WTC11 (cell line): ENCODE data around the gene PLA2G4E.
A peak's percentile ranks its signal among the peaks of the same experiment; 100 is the strongest.

Experiments used
- CBFB ChIP-seq: sonication (generic); formaldehyde crosslinking; IDR thresholded peaks from 2 replicates; pipeline ENCODE4 v1.8.1; 2022; ENCODE audit warnings: mild to moderate bottlenecking, low read depth, missing genetic modification reagents
- CREB1 ChIP-seq: sonication (generic); formaldehyde crosslinking; IDR thresholded peaks from 2 replicates; pipeline ENCODE4 v1.8.0; 2023; ENCODE audit warnings: mild to moderate bottlenecking, missing genetic modification reagents
- E2F1 ChIP-seq: sonication (generic); formaldehyde crosslinking; IDR thresholded peaks from 2 replicates; pipeline ENCODE4 v1.8.0; 2022; ENCODE audit warnings: mild to moderate bottlenecking, missing genetic modification reagents
- ELF4 ChIP-seq: sonication (generic); formaldehyde crosslinking; IDR thresholded peaks from 2 replicates; pipeline ENCODE4 v1.8.1; 2022; ENCODE audit warnings: low read depth, mild to moderate bottlenecking, moderate library complexity, missing genetic modification reagents
- GABPB1 ChIP-seq: sonication (generic); formaldehyde crosslinking; IDR thresholded peaks from 2 replicates; pipeline ENCODE4 v1.8.1; 2023; ENCODE audit warnings: mild to moderate bottlenecking, missing genetic modification reagents
- MLX ChIP-seq: sonication (generic); formaldehyde crosslinking; IDR thresholded peaks from 2 replicates; pipeline ENCODE4 v1.8.1; 2023; ENCODE audit warnings: mild to moderate bottlenecking, missing genetic modification reagents, moderate library complexity
- SP1 ChIP-seq: sonication (generic); formaldehyde crosslinking; conservative IDR thresholded peaks from 2 replicates; pipeline ENCODE4 v1.8.1; 2022; ENCODE audit warnings: missing genetic modification reagents
- ZNF512 ChIP-seq: sonication (generic); formaldehyde crosslinking; IDR thresholded peaks from 2 replicates; pipeline ENCODE4 v1.8.1; 2022; ENCODE audit warnings: missing genetic modification reagents, borderline replicate concordance
- TF ChIP-seq, protein P1 (sequence below): sonication (generic); formaldehyde crosslinking; IDR thresholded peaks from 2 replicates; pipeline ENCODE4 v1.8.1; 2022; ENCODE audit warnings: low read depth, missing genetic modification reagents, borderline replicate concordance
- TF ChIP-seq, protein P2 (sequence below): sonication (generic); formaldehyde crosslinking; IDR thresholded peaks from 2 replicates; pipeline ENCODE4 v1.8.1; 2023; ENCODE audit warnings: mild to moderate bottlenecking, missing genetic modification reagents, moderate library complexity
- TF ChIP-seq, protein P3 (sequence below): fragments of 200-600 bp; IDR thresholded peaks from 2 replicates; pipeline ENCODE4 v1.8.0; 2022; ENCODE audit warnings: antibody characterized with exemption
- TF ChIP-seq, protein P4 (sequence below): sonication (generic); formaldehyde crosslinking; conservative IDR thresholded peaks from 2 replicates; pipeline ENCODE4 v1.8.1; 2022; ENCODE audit warnings: mild to moderate bottlenecking, missing genetic modification reagents

DNA sequence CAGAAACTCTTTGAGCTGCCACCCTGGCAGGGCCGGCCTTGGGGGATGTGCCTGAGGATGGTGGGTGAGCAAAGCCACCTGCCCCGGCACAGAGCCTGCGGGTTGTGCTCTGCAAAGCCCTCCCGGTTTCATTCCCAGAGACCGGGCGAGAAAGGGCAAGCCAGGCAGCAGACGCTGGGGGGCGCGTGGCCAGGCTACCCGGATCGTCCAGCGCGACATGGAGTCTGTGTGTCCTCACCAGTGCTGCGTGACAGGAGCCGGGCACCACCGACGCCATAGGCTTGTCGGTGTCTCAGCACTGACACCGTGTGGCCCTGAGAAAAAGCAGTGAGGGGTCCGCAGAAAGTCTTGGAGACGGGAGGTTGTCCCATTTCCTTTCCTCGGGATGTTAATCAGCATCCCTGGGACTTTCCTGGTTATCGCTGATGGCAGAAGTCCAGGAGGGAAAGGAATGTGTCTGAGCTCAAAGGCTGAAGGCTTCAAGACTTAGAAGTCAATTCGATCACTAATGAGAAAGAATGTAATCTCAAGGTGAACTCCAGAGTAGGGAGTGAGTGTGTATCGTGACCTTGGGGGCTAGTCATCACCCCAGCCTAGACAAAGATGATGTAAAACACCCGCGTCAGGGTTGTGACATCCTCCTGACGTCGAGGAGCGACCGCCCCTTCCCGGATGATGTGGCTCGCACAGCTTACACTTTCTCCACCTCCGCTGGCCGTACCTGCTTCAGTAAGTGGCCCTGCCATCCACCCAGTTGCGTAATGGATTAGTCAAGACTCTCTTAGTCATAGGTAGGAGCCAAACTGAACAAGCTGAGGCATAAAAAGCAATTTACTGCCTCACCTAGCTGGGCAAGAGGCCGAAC lies 36.3 kb upstream of the PLA2G4E start:
- TF ChIP-seq GABPB1 (peak; percentile 52; the same call in 1 of the 2 replicates), E2F1 (no peak), SP1 (CRISPR knock-in tag) (peak; percentile 67), ZNF512 (no peak), ELF4 (CRISPR knock-in tag) (no peak), MLX (CRISPR knock-in tag) (no peak), CREB1 (no peak), CBFB (CRISPR knock-in tag) (no peak)
- TF ChIP-seq, protein P1, sequence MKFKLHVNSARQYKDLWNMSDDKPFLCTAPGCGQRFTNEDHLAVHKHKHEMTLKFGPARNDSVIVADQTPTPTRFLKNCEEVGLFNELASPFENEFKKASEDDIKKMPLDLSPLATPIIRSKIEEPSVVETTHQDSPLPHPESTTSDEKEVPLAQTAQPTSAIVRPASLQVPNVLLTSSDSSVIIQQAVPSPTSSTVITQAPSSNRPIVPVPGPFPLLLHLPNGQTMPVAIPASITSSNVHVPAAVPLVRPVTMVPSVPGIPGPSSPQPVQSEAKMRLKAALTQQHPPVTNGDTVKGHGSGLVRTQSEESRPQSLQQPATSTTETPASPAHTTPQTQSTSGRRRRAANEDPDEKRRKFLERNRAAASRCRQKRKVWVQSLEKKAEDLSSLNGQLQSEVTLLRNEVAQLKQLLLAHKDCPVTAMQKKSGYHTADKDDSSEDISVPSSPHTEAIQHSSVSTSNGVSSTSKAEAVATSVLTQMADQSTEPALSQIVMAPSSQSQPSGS (CRISPR knock-in tag): no peak; the same call in 1 of the 2 replicates
- TF ChIP-seq, protein P2, sequence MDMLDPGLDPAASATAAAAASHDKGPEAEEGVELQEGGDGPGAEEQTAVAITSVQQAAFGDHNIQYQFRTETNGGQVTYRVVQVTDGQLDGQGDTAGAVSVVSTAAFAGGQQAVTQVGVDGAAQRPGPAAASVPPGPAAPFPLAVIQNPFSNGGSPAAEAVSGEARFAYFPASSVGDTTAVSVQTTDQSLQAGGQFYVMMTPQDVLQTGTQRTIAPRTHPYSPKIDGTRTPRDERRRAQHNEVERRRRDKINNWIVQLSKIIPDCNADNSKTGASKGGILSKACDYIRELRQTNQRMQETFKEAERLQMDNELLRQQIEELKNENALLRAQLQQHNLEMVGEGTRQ (CRISPR knock-in tag): no peak
- TF ChIP-seq, protein P3, sequence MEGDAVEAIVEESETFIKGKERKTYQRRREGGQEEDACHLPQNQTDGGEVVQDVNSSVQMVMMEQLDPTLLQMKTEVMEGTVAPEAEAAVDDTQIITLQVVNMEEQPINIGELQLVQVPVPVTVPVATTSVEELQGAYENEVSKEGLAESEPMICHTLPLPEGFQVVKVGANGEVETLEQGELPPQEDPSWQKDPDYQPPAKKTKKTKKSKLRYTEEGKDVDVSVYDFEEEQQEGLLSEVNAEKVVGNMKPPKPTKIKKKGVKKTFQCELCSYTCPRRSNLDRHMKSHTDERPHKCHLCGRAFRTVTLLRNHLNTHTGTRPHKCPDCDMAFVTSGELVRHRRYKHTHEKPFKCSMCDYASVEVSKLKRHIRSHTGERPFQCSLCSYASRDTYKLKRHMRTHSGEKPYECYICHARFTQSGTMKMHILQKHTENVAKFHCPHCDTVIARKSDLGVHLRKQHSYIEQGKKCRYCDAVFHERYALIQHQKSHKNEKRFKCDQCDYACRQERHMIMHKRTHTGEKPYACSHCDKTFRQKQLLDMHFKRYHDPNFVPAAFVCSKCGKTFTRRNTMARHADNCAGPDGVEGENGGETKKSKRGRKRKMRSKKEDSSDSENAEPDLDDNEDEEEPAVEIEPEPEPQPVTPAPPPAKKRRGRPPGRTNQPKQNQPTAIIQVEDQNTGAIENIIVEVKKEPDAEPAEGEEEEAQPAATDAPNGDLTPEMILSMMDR: 0 out of 2 replicates have a peak, but pooled peaks have one; percentile 30
- TF ChIP-seq, protein P4, sequence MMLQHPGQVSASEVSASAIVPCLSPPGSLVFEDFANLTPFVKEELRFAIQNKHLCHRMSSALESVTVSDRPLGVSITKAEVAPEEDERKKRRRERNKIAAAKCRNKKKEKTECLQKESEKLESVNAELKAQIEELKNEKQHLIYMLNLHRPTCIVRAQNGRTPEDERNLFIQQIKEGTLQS (CRISPR knock-in tag): no peak
